H9 (cell line): ENCODE data around the gene AGBL4. TPM values are rescaled to one million over a fixed set of nuclear protein-coding genes. Genes with fewer than 3 reads are reported as not detected.

Experiments used
- DNase-seq: peaks from one replicate; pipeline ENCODE4 v3.0.0-alpha.2; 2017
- H2AFZ ChIP-seq: one replicate; pipeline ENCODE4 v1.6.1; 2013; ENCODE audit warnings: mild to moderate bottlenecking, low read length, control low read depth, moderate library complexity
- H2AK5ac ChIP-seq: 2 replicates; pipeline ENCODE4 v1.6.1; 2013; ENCODE audit warnings: low read length, control low read depth, mixed read lengths; ENCODE audit not compliant: insufficient read length
- H2BK120ac ChIP-seq: one replicate; pipeline ENCODE4 v1.6.1; 2013; ENCODE audit warnings: low read depth, mild to moderate bottlenecking, low read length, control low read depth, inconsistent platforms; ENCODE audit not compliant: poor library complexity, severe bottlenecking
- H2BK12ac ChIP-seq: 2 replicates; pipeline ENCODE4 v1.6.1; 2013; ENCODE audit warnings: low read length, control low read depth, mixed read lengths, low read depth; ENCODE audit not compliant: insufficient read length
- H2BK15ac ChIP-seq: 2 replicates; pipeline ENCODE4 v1.6.1; 2013; ENCODE audit warnings: low read depth, low read length, control low read depth
- H2BK20ac ChIP-seq: one replicate; pipeline ENCODE4 v1.6.1; 2013; ENCODE audit warnings: low read depth, mild to moderate bottlenecking, low read length, control low read depth, inconsistent platforms; ENCODE audit not compliant: poor library complexity, severe bottlenecking
- H2BK5ac ChIP-seq: 2 replicates; pipeline ENCODE4 v1.6.1; 2013; ENCODE audit warnings: low read length, control low read depth, mixed read lengths; ENCODE audit not compliant: insufficient read length
- H3K14ac ChIP-seq: 2 replicates; pipeline ENCODE4 v1.6.1; 2013; ENCODE audit warnings: low read length, control low read depth; ENCODE audit not compliant: insufficient read depth
- H3K18ac ChIP-seq: 2 replicates; pipeline ENCODE4 v1.6.1; 2013; ENCODE audit warnings: low read depth, mild to moderate bottlenecking, mixed read lengths, low read length, control low read depth; ENCODE audit not compliant: insufficient read length
- H3K23ac ChIP-seq: 2 replicates; pipeline ENCODE4 v1.6.1; 2013; ENCODE audit warnings: low read length, control low read depth, mixed read lengths, low read depth; ENCODE audit not compliant: insufficient read length
- H3K23me2 ChIP-seq: 2 replicates; pipeline ENCODE4 v1.6.1; 2013; ENCODE audit warnings: low read depth, mild to moderate bottlenecking, mixed read lengths, low read length, control low read depth; ENCODE audit not compliant: insufficient read length, poor library complexity, severe bottlenecking
- H3K27ac ChIP-seq: 2 replicates; pipeline ENCODE4 v1.5.1; 2013; ENCODE audit warnings: low read length, control low read depth, mixed read lengths, low read depth; ENCODE audit not compliant: insufficient read length
- H3K27me3 ChIP-seq: 2 replicates; pipeline ENCODE4 v1.6.1; 2013; ENCODE audit warnings: low read length, control low read depth, inconsistent platforms; ENCODE audit not compliant: insufficient read depth
- H3K4ac ChIP-seq: 2 replicates; pipeline ENCODE4 v1.6.1; 2013; ENCODE audit warnings: low read depth, mild to moderate bottlenecking, control low read depth, inconsistent platforms, low read length, moderate library complexity
- H3K4me1 ChIP-seq: 2 replicates; pipeline ENCODE4 v1.6.1; 2013; ENCODE audit warnings: low read length, control low read depth, inconsistent platforms; ENCODE audit not compliant: insufficient read depth
- H3K4me2 ChIP-seq: 2 replicates; pipeline ENCODE4 v1.6.1; 2013; ENCODE audit warnings: low read length, control low read depth, mixed read lengths; ENCODE audit not compliant: insufficient read length, insufficient read depth
- H3K56ac ChIP-seq: 2 replicates; pipeline ENCODE4 v1.6.1; 2013; ENCODE audit warnings: low read depth, mild to moderate bottlenecking, mixed read lengths, low read length, control low read depth; ENCODE audit not compliant: insufficient read length
- H3K79me1 ChIP-seq: 2 replicates; pipeline ENCODE4 v1.6.1; 2013; ENCODE audit warnings: low read depth, mild to moderate bottlenecking, moderate library complexity, low read length, control low read depth, inconsistent platforms; ENCODE audit not compliant: insufficient read depth, poor library complexity, severe bottlenecking
- H3K79me2 ChIP-seq: 2 replicates; pipeline ENCODE4 v1.6.1; 2013; ENCODE audit warnings: low read length, control low read depth, inconsistent platforms; ENCODE audit not compliant: insufficient read depth
- H3K9ac ChIP-seq: 2 replicates; pipeline ENCODE4 v1.6.1; 2013; ENCODE audit warnings: low read length, control low read depth, mixed read lengths; ENCODE audit not compliant: insufficient read length; ENCODE audit errors: extremely low read depth
- H3K9me3 ChIP-seq: one replicate; pipeline ENCODE4 v1.6.1; 2013; ENCODE audit warnings: low read depth, low read length, inconsistent platforms; ENCODE audit not compliant: control insufficient read depth
- H3T11ph ChIP-seq: one replicate; pipeline ENCODE4 v1.6.1; 2013; ENCODE audit warnings: mild to moderate bottlenecking, low read length, control low read depth, inconsistent platforms
- H4K20me1 ChIP-seq: one replicate; pipeline ENCODE4 v1.6.1; 2013; ENCODE audit not compliant: control insufficient read depth, insufficient read length, insufficient read depth
- H4K5ac ChIP-seq: 2 replicates; pipeline ENCODE4 v1.6.1; 2013; ENCODE audit warnings: low read depth, mild to moderate bottlenecking, mixed read lengths, low read length, control low read depth; ENCODE audit not compliant: insufficient read length
- H4K8ac ChIP-seq: replicated peaks from 2 replicates; pipeline ENCODE4 v1.6.1; 2013; ENCODE audit warnings: low read length, control low read depth, mixed read lengths, low read depth; ENCODE audit not compliant: insufficient read length
- H4K91ac ChIP-seq: 2 replicates; pipeline ENCODE4 v1.6.1; 2013; ENCODE audit warnings: low read depth, mild to moderate bottlenecking, moderate library complexity, mixed read lengths, low read length, control low read depth; ENCODE audit not compliant: insufficient read length
- H3K27ac Mint-ChIP-seq, 3 experiments: 2 replicates in 2 of 3; 3 replicates in 1 of 3; pipeline ENCODE4 v1.8.0; 2020 to 2021; ENCODE audit warnings: mixed read lengths in 3 of 3, mild to moderate bottlenecking in 1 of 3, moderate library complexity in 1 of 3
- H3K27me3 Mint-ChIP-seq: 2 replicates; pipeline ENCODE4 v1.8.0; 2021; ENCODE audit warnings: low read depth, mild to moderate bottlenecking, moderate library complexity, mixed read lengths
- H3K36me3 Mint-ChIP-seq, 3 experiments: 2 replicates in 2 of 3; 3 replicates in 1 of 3; pipeline ENCODE4 v1.8.0; 2020 to 2021; ENCODE audit warnings: low read depth in 3 of 3, mixed read lengths in 3 of 3; ENCODE audit not compliant: insufficient read depth in 1 of 3
- H3K4me1 Mint-ChIP-seq, 2 experiments: 2 replicates each; pipeline ENCODE4 v1.8.0; 2020; ENCODE audit warnings: mixed read lengths in 2 of 2
- H3K4me3 Mint-ChIP-seq, 2 experiments: 2 replicates in 1 of 2; 3 replicates in 1 of 2; pipeline ENCODE4 v1.8.0; 2020 to 2021; ENCODE audit warnings: mild to moderate bottlenecking in 2 of 2, mixed read lengths in 2 of 2, moderate library complexity in 1 of 2
- H3K9me3 Mint-ChIP-seq, 2 experiments: 2 replicates in 1 of 2; 3 replicates in 1 of 2; pipeline ENCODE4 v1.8.0; 2020; ENCODE audit warnings: mild to moderate bottlenecking in 2 of 2, mixed read lengths in 2 of 2, moderate library complexity in 1 of 2
- WGBS: extraction: QIAGEN DNeasy Blood & Tissue Kit; methylation state at CpG from one replicate; pipeline ENCODE4 v1.1.7; 2013; ENCODE audit warnings: missing lambda C conversion rate, low lambda C conversion rate, mixed read lengths; ENCODE audit not compliant: insufficient read length; ENCODE audit errors: extremely low coverage; 5-methylcytosine and 5-hydroxymethylcytosine counted together
- total RNA-seq: library from RNA; stranded (reverse); gene quantifications from 2 replicates; pipeline ENCODE4 v1.2.1, GENCODE V29; 2021
- TF ChIP-seq, protein P1 (sequence below): fragments of 200-600 bp; sonication (generic); conservative IDR thresholded peaks from 3 replicates; pipeline ENCODE4 v1.8.0; 2021; ENCODE audit warnings: antibody characterized with exemption, mild to moderate bottlenecking

The AGBL4 gene
- total RNA-seq, 1 experiment from 2014 or later, result not detected

DNA sequence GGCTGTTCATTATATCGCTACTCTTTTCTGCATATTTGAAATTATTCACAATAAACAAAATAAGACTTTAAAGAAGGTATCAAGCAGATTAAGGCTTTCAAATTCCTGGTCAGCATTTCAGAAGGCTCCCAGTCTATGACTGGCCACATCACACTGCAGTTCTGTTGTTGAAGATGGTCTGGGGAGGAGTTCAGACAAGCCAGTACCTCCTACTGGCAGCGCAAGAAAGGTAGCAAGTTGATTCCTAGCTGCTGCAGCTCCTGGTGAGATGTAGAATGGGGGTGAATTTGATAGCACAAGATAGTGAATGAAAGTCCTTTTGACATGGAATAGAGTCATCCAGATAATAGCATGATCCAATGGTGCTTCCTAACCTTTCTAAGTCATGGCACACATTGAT is 1158.8 kb downstream of the AGBL4 start:
- H4K8ac ChIP-seq, result no peak overlapping the region
- Mint-ChIP-seq H3K4me1 (peaks cover 1 to 3% of the 10 kb centered on the region in 2 experiments), H3K36me3 (peaks cover 0 to 7% (median 0%) of the 10 kb centered on the region in 3 experiments; a peak in 4 of 7 replicates), H3K4me3 (no peak overlapping the region), H3K27me3 (peaks cover 4% of the 10 kb centered on the region), H3K9me3 (peaks cover 19 to 20% of the 10 kb centered on the region in 2 experiments), H3K27ac (no peak overlapping the region)
- TF ChIP-seq, protein P1, sequence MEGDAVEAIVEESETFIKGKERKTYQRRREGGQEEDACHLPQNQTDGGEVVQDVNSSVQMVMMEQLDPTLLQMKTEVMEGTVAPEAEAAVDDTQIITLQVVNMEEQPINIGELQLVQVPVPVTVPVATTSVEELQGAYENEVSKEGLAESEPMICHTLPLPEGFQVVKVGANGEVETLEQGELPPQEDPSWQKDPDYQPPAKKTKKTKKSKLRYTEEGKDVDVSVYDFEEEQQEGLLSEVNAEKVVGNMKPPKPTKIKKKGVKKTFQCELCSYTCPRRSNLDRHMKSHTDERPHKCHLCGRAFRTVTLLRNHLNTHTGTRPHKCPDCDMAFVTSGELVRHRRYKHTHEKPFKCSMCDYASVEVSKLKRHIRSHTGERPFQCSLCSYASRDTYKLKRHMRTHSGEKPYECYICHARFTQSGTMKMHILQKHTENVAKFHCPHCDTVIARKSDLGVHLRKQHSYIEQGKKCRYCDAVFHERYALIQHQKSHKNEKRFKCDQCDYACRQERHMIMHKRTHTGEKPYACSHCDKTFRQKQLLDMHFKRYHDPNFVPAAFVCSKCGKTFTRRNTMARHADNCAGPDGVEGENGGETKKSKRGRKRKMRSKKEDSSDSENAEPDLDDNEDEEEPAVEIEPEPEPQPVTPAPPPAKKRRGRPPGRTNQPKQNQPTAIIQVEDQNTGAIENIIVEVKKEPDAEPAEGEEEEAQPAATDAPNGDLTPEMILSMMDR, result no peak; the same call in 2 of the 3 replicates
- H3K4me1 ChIP-seq, result no peaks in the 10 kb centered on the region
- no peak overlapping the region for H3K18ac ChIP-seq
- no peak overlapping the region for H2BK15ac ChIP-seq
- no peak overlapping the region for H3T11ph ChIP-seq
- H2BK5ac ChIP-seq, result no peak overlapping the region
- no peak overlapping the region for H3K4ac ChIP-seq
- WGBS, result no CpG with 5 or more reads among the region's 2 CpGs
- no peak overlapping the region for H2BK12ac ChIP-seq
- no peak overlapping the region for H4K91ac ChIP-seq
- no peaks in the 10 kb centered on the region for H3K79me2 ChIP-seq
- H2BK20ac ChIP-seq, result no peak overlapping the region
- H3K14ac ChIP-seq, result no peak overlapping the region
- H3K27me3 ChIP-seq, result no peaks in the 10 kb centered on the region
- no peak overlapping the region for H3K56ac ChIP-seq
- H3K9me3 ChIP-seq, result no peaks in the 10 kb centered on the region
- H3K4me2 ChIP-seq, result no peak overlapping the region
- no peak overlapping the region for H4K5ac ChIP-seq
- peaks cover 2% of the 10 kb centered on the region for H3K23me2 ChIP-seq
- no peak overlapping the region for H3K9ac ChIP-seq
- no peak overlapping the region for H3K23ac ChIP-seq
- no peak overlapping the region for H2BK120ac ChIP-seq
- H4K20me1 ChIP-seq, result no peaks in the 10 kb centered on the region
- DNase-seq, result peak; percentile 32
- H2AK5ac ChIP-seq, result no peak overlapping the region
- no peak overlapping the region for H3K27ac ChIP-seq
- H3K79me1 ChIP-seq, result no peaks in the 10 kb centered on the region
- no peak overlapping the region for H2AFZ ChIP-seq
